Endodermal cell (in vitro differentiated cells): ENCODE data around the gene RNU5B-1. TPM values are rescaled to one million over a fixed set of nuclear protein-coding genes. Genes with fewer than 3 reads are reported as not detected.

Experiments used
- DNase-seq: peaks from one replicate; pipeline ENCODE4 v3.0.0-alpha.2; 2017
- H3K27ac ChIP-seq: 2 replicates; pipeline ENCODE4 v1.5.1; 2013; ENCODE audit warnings: mild to moderate bottlenecking, low read depth, low read length, moderate library complexity
- H3K27me3 ChIP-seq: 2 replicates; pipeline ENCODE4 v1.6.1; 2013; ENCODE audit warnings: mild to moderate bottlenecking, low read length, moderate library complexity; ENCODE audit not compliant: insufficient read depth, control insufficient read depth, poor library complexity, severe bottlenecking
- H3K36me3 ChIP-seq: 2 replicates; pipeline ENCODE4 v1.7.0; 2013; ENCODE audit warnings: mild to moderate bottlenecking, low read length, moderate library complexity; ENCODE audit not compliant: control insufficient read depth, insufficient read depth
- H3K4me1 ChIP-seq: one replicate; pipeline ENCODE4 v1.7.0; 2013; ENCODE audit warnings: low read length; ENCODE audit not compliant: control insufficient read depth, insufficient read depth
- H3K4me3 ChIP-seq: 2 replicates; pipeline ENCODE4 v1.5.1; 2013; ENCODE audit warnings: mild to moderate bottlenecking, low read length, moderate library complexity
- H3K9ac ChIP-seq: 2 replicates; pipeline ENCODE4 v1.6.1; 2013; ENCODE audit warnings: mild to moderate bottlenecking, low read length, moderate library complexity; ENCODE audit not compliant: poor library complexity, severe bottlenecking; ENCODE audit errors: extremely low read depth
- H3K9me3 ChIP-seq: 2 replicates; pipeline ENCODE4 v1.6.1; 2013; ENCODE audit warnings: mild to moderate bottlenecking, low read length, moderate library complexity; ENCODE audit not compliant: control insufficient read depth
- H3K27ac Mint-ChIP-seq: 2 replicates; pipeline ENCODE4 v1.8.0; 2020; ENCODE audit warnings: mixed read lengths
- H3K27me3 Mint-ChIP-seq: 2 replicates; pipeline ENCODE4 v1.8.0; 2021; ENCODE audit warnings: mild to moderate bottlenecking, mixed read lengths; ENCODE audit not compliant: insufficient read depth
- H3K36me3 Mint-ChIP-seq: 2 replicates; pipeline ENCODE4 v1.8.0; 2020; ENCODE audit warnings: low read depth, mixed read lengths
- H3K4me1 Mint-ChIP-seq: 2 replicates; pipeline ENCODE4 v1.8.0; 2020; ENCODE audit warnings: mixed read lengths
- H3K4me3 Mint-ChIP-seq: 2 replicates; pipeline ENCODE4 v1.8.0; 2020; ENCODE audit warnings: mild to moderate bottlenecking, moderate library complexity, mixed read lengths
- H3K9me3 Mint-ChIP-seq: 2 replicates; pipeline ENCODE4 v1.8.0; 2020; ENCODE audit warnings: mild to moderate bottlenecking, mixed read lengths
- WGBS, 2 experiments: methylation state at CpG; one replicate each; pipeline versions ENCODE4 v1.1.5 to v1.1.7; 2013; ENCODE audit warnings: missing lambda C conversion rate in 2 of 2, mixed read lengths in 1 of 2; ENCODE audit not compliant: insufficient coverage in 1 of 2, insufficient read length in 1 of 2; 5-methylcytosine and 5-hydroxymethylcytosine counted together
- total RNA-seq, 2 donors: library from RNA; stranded (reverse); fragmentation: NEBNext Ultra II Directional in 1 of 2; extraction: Animal tissue kit (Norgen Biotek cat#: 25700) in 1 of 2; gene quantifications; 2 replicates in 1 of 2; 3 replicates in 1 of 2; pipeline ENCODE4 v1.2.1, GENCODE V29; 2021
- TF ChIP-seq, protein P1 (sequence below): fragments of 200-600 bp; sonication (generic); conservative IDR thresholded peaks from 2 replicates; pipeline ENCODE4 v1.5.0; 2021; ENCODE audit warnings: antibody characterized with exemption, mild to moderate bottlenecking

Gene RNU5B-1
- total RNA-seq, 2 donors from 2014 or later, result 18.6 TPM; not detected in 1

DNA sequence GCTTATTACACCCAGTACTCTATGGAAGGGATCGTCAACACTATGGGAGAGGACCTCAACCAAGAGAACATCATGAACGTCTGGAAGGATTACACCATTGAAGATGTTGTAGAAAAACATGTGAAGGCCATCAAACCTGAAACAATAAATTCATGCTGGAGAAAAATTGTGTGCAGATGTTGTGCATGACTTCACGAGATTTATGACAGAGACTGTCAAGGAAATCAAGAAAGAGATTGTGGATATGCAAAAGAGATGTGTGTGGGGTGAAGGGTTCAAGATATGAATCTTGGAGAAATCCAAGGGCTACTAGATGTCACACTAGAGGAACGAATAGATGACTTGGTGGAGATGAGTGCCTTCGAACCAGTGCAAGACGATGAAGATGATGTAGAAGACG lies 14.2 kb upstream of the RNU5B-1 start:
- Histone ChIP-seq H3K36me3 (no peaks in the 10 kb centered on the region), H3K4me1 (peaks cover 17% of the 10 kb centered on the region), H3K4me3 (no peak overlapping the region), H3K9me3 (no peaks in the 10 kb centered on the region), H3K9ac (no peak overlapping the region), H3K27me3 (no peaks in the 10 kb centered on the region), H3K27ac (no peak overlapping the region)
- no peak for DNase-seq
- no peak overlapping the region for H3K27ac Mint-ChIP-seq
- TF ChIP-seq, protein P1, sequence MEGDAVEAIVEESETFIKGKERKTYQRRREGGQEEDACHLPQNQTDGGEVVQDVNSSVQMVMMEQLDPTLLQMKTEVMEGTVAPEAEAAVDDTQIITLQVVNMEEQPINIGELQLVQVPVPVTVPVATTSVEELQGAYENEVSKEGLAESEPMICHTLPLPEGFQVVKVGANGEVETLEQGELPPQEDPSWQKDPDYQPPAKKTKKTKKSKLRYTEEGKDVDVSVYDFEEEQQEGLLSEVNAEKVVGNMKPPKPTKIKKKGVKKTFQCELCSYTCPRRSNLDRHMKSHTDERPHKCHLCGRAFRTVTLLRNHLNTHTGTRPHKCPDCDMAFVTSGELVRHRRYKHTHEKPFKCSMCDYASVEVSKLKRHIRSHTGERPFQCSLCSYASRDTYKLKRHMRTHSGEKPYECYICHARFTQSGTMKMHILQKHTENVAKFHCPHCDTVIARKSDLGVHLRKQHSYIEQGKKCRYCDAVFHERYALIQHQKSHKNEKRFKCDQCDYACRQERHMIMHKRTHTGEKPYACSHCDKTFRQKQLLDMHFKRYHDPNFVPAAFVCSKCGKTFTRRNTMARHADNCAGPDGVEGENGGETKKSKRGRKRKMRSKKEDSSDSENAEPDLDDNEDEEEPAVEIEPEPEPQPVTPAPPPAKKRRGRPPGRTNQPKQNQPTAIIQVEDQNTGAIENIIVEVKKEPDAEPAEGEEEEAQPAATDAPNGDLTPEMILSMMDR, result no peak
- H3K4me3 Mint-ChIP-seq, result no peak overlapping the region
- H3K36me3 Mint-ChIP-seq, result no peaks in the 10 kb centered on the region
- no peaks in the 10 kb centered on the region for H3K9me3 Mint-ChIP-seq
- 94 to 97% methylated on average over 7 of the region's 7 CpGs for WGBS, 2 experiments
- peaks cover 6% of the 10 kb centered on the region for H3K27me3 Mint-ChIP-seq
- peaks cover 27% of the 10 kb centered on the region for H3K4me1 Mint-ChIP-seq

DNA sequence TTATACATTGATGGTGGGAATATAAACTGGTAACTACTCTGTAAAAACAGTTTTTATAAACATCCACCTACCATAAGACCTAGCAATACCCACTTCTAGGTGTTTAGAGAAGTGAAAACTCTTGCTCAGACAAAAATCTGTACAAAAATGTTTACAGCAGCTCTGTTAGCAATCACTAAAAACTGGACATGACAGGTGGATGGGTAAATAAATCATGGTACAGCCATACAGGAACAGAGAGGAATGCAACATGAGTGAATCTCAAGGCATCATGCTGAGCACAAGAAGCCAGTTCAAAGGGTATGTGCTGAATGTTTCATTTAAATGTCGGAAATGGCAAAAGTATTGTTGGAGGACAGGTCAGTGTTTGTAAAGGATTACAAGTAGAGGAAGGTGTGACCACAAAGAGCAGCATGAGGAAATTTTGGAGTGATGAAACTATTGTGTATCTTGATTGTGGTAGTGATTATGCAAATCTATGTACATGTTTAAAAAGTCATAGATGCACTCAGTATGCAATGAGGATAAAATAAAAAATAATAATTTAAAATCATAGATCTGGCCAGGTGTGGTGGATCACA lies 11.4 kb upstream of the RNU5B-1 start:
- 93% methylated on average over 1 of the region's 1 CpG for WGBS, 2 experiments
- no peaks in the 10 kb centered on the region for H3K9me3 Mint-ChIP-seq
- H3K4me1 Mint-ChIP-seq, result peaks cover 11% of the 10 kb centered on the region
- DNase-seq, result no peak
- Histone ChIP-seq H3K9me3 (no peaks in the 10 kb centered on the region), H3K9ac (no peak overlapping the region), H3K4me3 (no peak overlapping the region), H3K27ac (no peak overlapping the region), H3K27me3 (no peaks in the 10 kb centered on the region), H3K36me3 (no peaks in the 10 kb centered on the region), H3K4me1 (peaks cover 3% of the 10 kb centered on the region)
- TF ChIP-seq, protein P1, result no peak
- peaks cover 2% of the 10 kb centered on the region for H3K27me3 Mint-ChIP-seq
- H3K27ac Mint-ChIP-seq, result no peak overlapping the region
- H3K4me3 Mint-ChIP-seq, result no peak overlapping the region
- H3K36me3 Mint-ChIP-seq, result no peaks in the 10 kb centered on the region

DNA sequence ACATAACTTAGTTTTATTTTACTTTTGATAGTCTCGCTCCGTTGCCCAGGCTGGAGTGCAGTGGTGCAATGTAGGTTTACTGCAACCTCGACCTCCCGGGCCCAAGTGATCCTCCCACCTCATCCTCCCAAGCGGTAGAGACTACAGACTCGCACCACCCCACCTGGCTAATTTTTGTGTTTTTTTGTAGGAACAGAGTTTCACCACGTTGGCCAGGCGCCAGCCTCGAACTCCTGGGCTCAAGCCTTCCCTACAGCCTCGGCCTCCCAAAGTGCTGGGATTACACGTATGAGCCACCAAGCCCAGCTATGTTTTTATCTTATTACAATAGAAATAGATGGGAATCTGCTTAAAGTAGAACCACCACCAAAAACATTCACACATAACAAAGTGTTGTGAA lies 5.7 kb upstream of the RNU5B-1 start:
- Histone ChIP-seq H3K36me3 (no peaks in the 10 kb centered on the region), H3K4me3 (no peak overlapping the region), H3K27ac (no peak overlapping the region), H3K4me1 (peaks cover under 1% of the 10 kb centered on the region), H3K9me3 (no peaks in the 10 kb centered on the region), H3K9ac (no peak overlapping the region), H3K27me3 (no peaks in the 10 kb centered on the region)
- WGBS, 2 experiments, result 93 to 96% methylated on average over 6 to 11 of the region's 11 CpGs
- H3K36me3 Mint-ChIP-seq, result no peaks in the 10 kb centered on the region
- H3K27ac Mint-ChIP-seq, result no peak overlapping the region
- no peaks in the 10 kb centered on the region for H3K27me3 Mint-ChIP-seq
- no peak for DNase-seq
- no peak overlapping the region for H3K4me3 Mint-ChIP-seq
- peaks cover 4% of the 10 kb centered on the region for H3K4me1 Mint-ChIP-seq
- TF ChIP-seq, protein P1, result no peak
- peaks cover 5% of the 10 kb centered on the region for H3K9me3 Mint-ChIP-seq
